Measurements from ENCODE around the gene CCSER1.

CCSER1 gene

GRCh38 chr4:90317785-90318184 lies 190.6 kb downstream of the CCSER1 start:
- Histone ChIP-seq H3K4me3 (ENCODE audit: low read depth in 1 of 2, low read length in 2 of 2) (no peak overlapping the region), H3K27ac (ENCODE audit: low read length) (no peak overlapping the region)

GRCh38 chr4:90318193-90318592 lies 191.0 kb downstream of the CCSER1 start:
- ATAC-seq (ENCODE audit: insufficient read depth, low read depth) (no peak), DNase-seq (no peak)
- Histone ChIP-seq H3K4me1 (ENCODE audit: insufficient read depth, low read length) (no peaks in the 10 kb centered on the region), H3K27ac (ENCODE audit: low read length) (no peak overlapping the region), H3K9ac (ENCODE audit: low read depth, low read length) (no peak overlapping the region), H3K4me3 (ENCODE audit: low read depth in 1 of 2, low read length in 2 of 2) (no peak overlapping the region), H3K36me3 (ENCODE audit: insufficient read depth, low read length) (no peaks in the 10 kb centered on the region), H2AFZ (ENCODE audit: low read depth, low read length) (no peak overlapping the region), H3K27me3 (ENCODE audit: insufficient read depth, low read length, poor library complexity) (no peaks in the 10 kb centered on the region), H3K79me2 (ENCODE audit: insufficient read depth, low read length) (no peaks in the 10 kb centered on the region), H4K20me1 (ENCODE audit: insufficient read depth, low read length) (no peaks in the 10 kb centered on the region), H3K9me3 (ENCODE audit: insufficient read depth, low read length, severe bottlenecking) (no peaks in the 10 kb centered on the region), H3K4me2 (ENCODE audit: insufficient read depth, low read length) (no peak overlapping the region)
- no peak for TF ChIP-seq CTCF (IDR thresholded peaks at IDR 0.05; ENCODE audit: borderline replicate concordance, extremely low read depth, low read length, poor library complexity, severe bottlenecking)
- TF ChIP-seq EZH2 (IDR thresholded peaks at IDR 0.05; ENCODE audit: borderline replicate concordance, low read depth, low read length, severe bottlenecking), result no peak

More at GRCh38 chr4:90317785-90318184, 190.6 kb downstream of the CCSER1 start:
- TF ChIP-seq CTCF (IDR thresholded peaks at IDR 0.05; ENCODE audit: borderline replicate concordance, extremely low read depth, low read length, poor library complexity, severe bottlenecking) (no peak), EZH2 (IDR thresholded peaks at IDR 0.05; ENCODE audit: borderline replicate concordance, low read depth, low read length, severe bottlenecking) (no peak)
- Histone ChIP-seq H3K4me1 (ENCODE audit: insufficient read depth, low read length) (no peaks in the 10 kb centered on the region), H3K9ac (ENCODE audit: low read depth, low read length) (no peak overlapping the region), H3K9me3 (ENCODE audit: insufficient read depth, low read length, severe bottlenecking) (no peaks in the 10 kb centered on the region), H4K20me1 (ENCODE audit: insufficient read depth, low read length) (no peaks in the 10 kb centered on the region), H3K36me3 (ENCODE audit: insufficient read depth, low read length) (no peaks in the 10 kb centered on the region), H2AFZ (ENCODE audit: low read depth, low read length) (no peak overlapping the region), H3K27me3 (ENCODE audit: insufficient read depth, low read length, poor library complexity) (no peaks in the 10 kb centered on the region), H3K79me2 (ENCODE audit: insufficient read depth, low read length) (no peaks in the 10 kb centered on the region), H3K4me2 (ENCODE audit: insufficient read depth, low read length) (no peak overlapping the region)
- no peak for ATAC-seq (ENCODE audit: insufficient read depth, low read depth)
- no peak for DNase-seq

GRCh38 chr4:90328558-90328957 lies 201.4 kb downstream of the CCSER1 start:
- no peak for ATAC-seq (ENCODE audit: insufficient read depth, low read depth)
- H3K36me3 ChIP-seq (ENCODE audit: insufficient read depth, low read length), result no peaks in the 10 kb centered on the region
- H4K20me1 ChIP-seq (ENCODE audit: insufficient read depth, low read length), result no peaks in the 10 kb centered on the region
- H3K4me1 ChIP-seq (ENCODE audit: insufficient read depth, low read length), result no peaks in the 10 kb centered on the region
- H3K4me3 ChIP-seq (ENCODE audit: low read depth in 1 of 2, low read length in 2 of 2), result no peak overlapping the region
- no peak for DNase-seq
- no peaks in the 10 kb centered on the region for H3K9me3 ChIP-seq (ENCODE audit: insufficient read depth, low read length, severe bottlenecking)
- no peak overlapping the region for H3K4me2 ChIP-seq (ENCODE audit: insufficient read depth, low read length)
- no peaks in the 10 kb centered on the region for H3K79me2 ChIP-seq (ENCODE audit: insufficient read depth, low read length)
- H2AFZ ChIP-seq (ENCODE audit: low read depth, low read length), result no peak overlapping the region
- H3K9ac ChIP-seq (ENCODE audit: low read depth, low read length), result no peak overlapping the region
- peaks cover 4% of the 10 kb centered on the region for H3K27me3 ChIP-seq (ENCODE audit: insufficient read depth, low read length, poor library complexity)
- TF ChIP-seq EZH2 (IDR thresholded peaks at IDR 0.05; ENCODE audit: borderline replicate concordance, low read depth, low read length, severe bottlenecking) (no peak), CTCF (IDR thresholded peaks at IDR 0.05; ENCODE audit: borderline replicate concordance, extremely low read depth, low read length, poor library complexity, severe bottlenecking) (no peak)
- H3K27ac ChIP-seq (ENCODE audit: low read length), result no peak overlapping the region

- H2AFZ ChIP-seq (ENCODE audit: low read depth, low read length), result no peak overlapping the region
- H3K27ac ChIP-seq (ENCODE audit: low read length), result no peak overlapping the region
- DNase-seq, result no peak
- no peaks in the 10 kb centered on the region for H3K79me2 ChIP-seq (ENCODE audit: insufficient read depth, low read length)
- no peak overlapping the region for H3K4me2 ChIP-seq (ENCODE audit: insufficient read depth, low read length)
- no peak for ATAC-seq (ENCODE audit: insufficient read depth, low read depth)
- peaks cover 4% of the 10 kb centered on the region for H3K27me3 ChIP-seq (ENCODE audit: insufficient read depth, low read length, poor library complexity)
- TF ChIP-seq CTCF (IDR thresholded peaks at IDR 0.05; ENCODE audit: borderline replicate concordance, extremely low read depth, low read length, poor library complexity, severe bottlenecking) (no peak), EZH2 (IDR thresholded peaks at IDR 0.05; ENCODE audit: borderline replicate concordance, low read depth, low read length, severe bottlenecking) (no peak)
- no peaks in the 10 kb centered on the region for H3K9me3 ChIP-seq (ENCODE audit: insufficient read depth, low read length, severe bottlenecking)
- H3K4me3 ChIP-seq (ENCODE audit: low read depth in 1 of 2, low read length in 2 of 2), result no peak overlapping the region
- no peak overlapping the region for H3K9ac ChIP-seq (ENCODE audit: low read depth, low read length)
- no peaks in the 10 kb centered on the region for H3K4me1 ChIP-seq (ENCODE audit: insufficient read depth, low read length)
- no peaks in the 10 kb centered on the region for H4K20me1 ChIP-seq (ENCODE audit: insufficient read depth, low read length)
- H3K36me3 ChIP-seq (ENCODE audit: insufficient read depth, low read length), result no peaks in the 10 kb centered on the region
Measured at GRCh38 chr4:90330546-90330945, 203.4 kb downstream of the CCSER1 start.
